IMR-90 (cell line): Measurements from ENCODE around the gene PSMD14. TPM values are rescaled to one million over a fixed set of nuclear protein-coding genes. Genes with fewer than 3 reads are reported as not detected.

Experiments used
- ATAC-seq: fragments of 200-7000 bp; cut with Tn5 transposase; 2 replicates; pipeline ENCODE4 v1.9.1; 2020; ENCODE audit warnings: low read depth, mild to moderate bottlenecking, moderate library complexity
- BruUV-seq: library from RNA; stranded (reverse); fragments of 400-500 nt; replicated peaks from 2 replicates; lab custom pipeline; 2021; lab: Mats Ljungman, UMichigan
- CTCF ChIA-PET: fragments of 300-600 bp; formaldehyde crosslinking; extraction: SDS; loops from one replicate; lab custom pipeline; 2021; ENCODE audit warnings: antibody characterized with exemption; lab: Yijun Ruan, JAX
- POLR2A ChIA-PET: fragments of 300-600 bp; sonication (Branson Sonifier 250); formaldehyde crosslinking; loops from one replicate; lab custom pipeline; 2022; ENCODE audit warnings: antibody characterized with exemption; ENCODE audit not compliant: unreplicated experiment; lab: Charles Lee
- DNase-seq: peaks from one replicate; pipeline ENCODE4 v3.0.0; 2013
- H2AFZ ChIP-seq: replicated peaks from 2 replicates; pipeline ENCODE3; 2013; ENCODE audit warnings: low read length, mild to moderate bottlenecking; ENCODE audit not compliant: poor library complexity
- H2AK5ac ChIP-seq: 2 replicates; pipeline ENCODE4 v1.6.1; 2013; ENCODE audit warnings: low read depth, low read length, inconsistent platforms
- H2AK9ac ChIP-seq: replicated peaks from 2 replicates; pipeline ENCODE3; 2013; ENCODE audit warnings: mild to moderate bottlenecking, low read depth, low read length, moderate library complexity; ENCODE audit not compliant: poor library complexity
- H2BK120ac ChIP-seq: 2 replicates; pipeline ENCODE4 v1.6.1; 2013; ENCODE audit warnings: low read depth, low read length, inconsistent platforms
- H2BK15ac ChIP-seq: 3 replicates; pipeline ENCODE4 v1.6.1; 2013; ENCODE audit warnings: low read depth, low read length, inconsistent platforms
- H2BK20ac ChIP-seq: 2 replicates; pipeline ENCODE4 v1.6.1; 2013; ENCODE audit warnings: low read depth, mild to moderate bottlenecking, inconsistent platforms, low read length, moderate library complexity
- H2BK5ac ChIP-seq: 2 replicates; pipeline ENCODE4 v1.6.1; 2013; ENCODE audit warnings: mild to moderate bottlenecking, low read depth, low read length, inconsistent platforms; ENCODE audit not compliant: poor library complexity, severe bottlenecking
- H3K14ac ChIP-seq: replicated peaks from 2 replicates; pipeline ENCODE4 v1.6.1; 2013; ENCODE audit warnings: low read depth, low read length, inconsistent platforms
- H3K18ac ChIP-seq: 2 replicates; pipeline ENCODE4 v1.6.1; 2013; ENCODE audit warnings: low read depth, low read length, control low read depth
- H3K23ac ChIP-seq: 2 replicates; pipeline ENCODE4 v1.6.1; 2013; ENCODE audit warnings: low read depth, low read length, inconsistent platforms
- H3K27ac ChIP-seq: 2 replicates; pipeline ENCODE4 v1.5.1; 2013; ENCODE audit warnings: mild to moderate bottlenecking, control low read depth, low read length; ENCODE audit not compliant: insufficient read depth
- H3K27me3 ChIP-seq: 2 replicates; pipeline ENCODE4 v1.6.1; 2013; ENCODE audit warnings: low read length; ENCODE audit not compliant: control insufficient read depth, insufficient read depth
- H3K36me3 ChIP-seq: 2 replicates; pipeline ENCODE4 v1.6.1; 2013; ENCODE audit warnings: low read length, mixed read lengths; ENCODE audit not compliant: control insufficient read depth, insufficient read depth
- H3K4ac ChIP-seq: 2 replicates; pipeline ENCODE4 v1.6.1; 2013; ENCODE audit warnings: low read depth, low read length, inconsistent platforms
- H3K4me1 ChIP-seq: 2 replicates; pipeline ENCODE4 v1.6.1; 2013; ENCODE audit warnings: low read length, mixed read lengths; ENCODE audit not compliant: control insufficient read depth, insufficient read depth
- H3K4me2 ChIP-seq: 2 replicates; pipeline ENCODE4 v1.6.1; 2013; ENCODE audit warnings: low read depth, mild to moderate bottlenecking, control low read depth, low read length, moderate library complexity
- H3K4me3 ChIP-seq: 2 replicates; pipeline ENCODE4 v1.5.1; 2013; ENCODE audit warnings: low read depth, mild to moderate bottlenecking, control low read depth, low read length, moderate library complexity; ENCODE audit not compliant: insufficient read depth
- H3K56ac ChIP-seq: 2 replicates; pipeline ENCODE4 v1.6.1; 2013; ENCODE audit warnings: low read length, inconsistent platforms; ENCODE audit not compliant: insufficient read depth; ENCODE audit errors: extremely low read depth
- H3K79me1 ChIP-seq, 2 experiments: 2 replicates each; pipeline ENCODE4 v1.6.1; 2013; ENCODE audit warnings: low read length in 2 of 2, inconsistent platforms in 1 of 2, low read depth in 1 of 2
- H3K9ac ChIP-seq: 2 replicates; pipeline ENCODE4 v1.6.1; 2013; ENCODE audit warnings: low read depth, low read length, control low read depth
- H3K9me1 ChIP-seq: 2 replicates; pipeline ENCODE4 v1.6.1; 2013; ENCODE audit warnings: low read length, inconsistent platforms; ENCODE audit not compliant: insufficient read depth
- H3K9me3 ChIP-seq: 2 replicates; pipeline ENCODE4 v1.6.1; 2013; ENCODE audit warnings: low read length; ENCODE audit not compliant: control insufficient read depth, insufficient read depth
- H4K20me1 ChIP-seq: 2 replicates; pipeline ENCODE4 v1.6.1; 2013; ENCODE audit warnings: low read length, inconsistent platforms; ENCODE audit not compliant: insufficient read depth
- H4K5ac ChIP-seq: 2 replicates; pipeline ENCODE4 v1.6.1; 2013; ENCODE audit warnings: mild to moderate bottlenecking, low read depth, low read length, control low read depth
- H4K8ac ChIP-seq, 2 experiments: 2 replicates each; pipeline ENCODE4 v1.6.1; 2013; ENCODE audit warnings: low read depth in 2 of 2, low read length in 2 of 2, control low read depth in 1 of 2, inconsistent platforms in 1 of 2
- H4K91ac ChIP-seq: 2 replicates; pipeline ENCODE4 v1.6.1; 2013; ENCODE audit warnings: low read depth, low read length, inconsistent platforms; ENCODE audit not compliant: insufficient read depth
- FOS ChIP-seq: fragments of 150-350 bp; IDR thresholded peaks from 2 replicates; pipeline ENCODE4 v1.6.1; 2016; ENCODE audit warnings: low read depth, low read length
- MXI1 ChIP-seq: IDR thresholded peaks from 2 replicates; pipeline ENCODE4 v1.6.1; 2012; ENCODE audit warnings: low read depth, mild to moderate bottlenecking, low read length, moderate library complexity, borderline replicate concordance
- RFX5 ChIP-seq: IDR thresholded peaks from 2 replicates; pipeline ENCODE4 v1.8.0; 2012; ENCODE audit warnings: low read depth, mild to moderate bottlenecking, low read length, moderate library complexity
- WGBS, 2 experiments: methylation state at CpG; one replicate each; pipeline versions ENCODE4 v1.1.5 to v1.1.7; 2013; ENCODE audit warnings: missing lambda C conversion rate in 2 of 2; ENCODE audit not compliant: insufficient read length in 1 of 2; ENCODE audit errors: extremely low coverage in 2 of 2; 5-methylcytosine and 5-hydroxymethylcytosine counted together
- dilution Hi-C: fragments of 300-500 bp; cut with HindIII; formaldehyde crosslinking; loops from one replicate; pipeline ENCODE4 v1.14.3; 2018; ENCODE audit warnings: low sequenced_read_pairs; ENCODE audit not compliant: unreplicated experiment
- in situ Hi-C: fragments of 300-500 bp; cut with MboI; formaldehyde crosslinking; loops from 3 replicates; pipeline ENCODE4 v1.14.3; 2019; ENCODE audit warnings: low sequenced_read_pairs, inconsistent platforms, mixed read lengths
- intact Hi-C: fragments of 100-400 bp; cut with micrococcal nuclease; formaldehyde crosslinking; loops from 2 replicates; pipeline ENCODE4 v1.10.0; 2022
- polyA plus RNA-seq, 3 experiments: library from polyadenylated mRNA; depleted of rRNA; stranded (reverse); fragments of >200 nt; gene quantifications; 2 replicates each; pipeline ENCODE4 v1.2.3, GENCODE V29; 2012; ENCODE audit warnings: low replicate concordance in 1 of 3
- total RNA-seq: library from RNA; depleted of rRNA; stranded (reverse); fragments of >200 nt; gene quantifications from 2 replicates; pipeline ENCODE4 v1.2.3, GENCODE V29; 2012

PSMD14 gene
- total and polyA plus RNA-seq, 2 of the 4 experiments (the other 2 are of a cell fraction): 59.3 to 110 TPM

DNA sequence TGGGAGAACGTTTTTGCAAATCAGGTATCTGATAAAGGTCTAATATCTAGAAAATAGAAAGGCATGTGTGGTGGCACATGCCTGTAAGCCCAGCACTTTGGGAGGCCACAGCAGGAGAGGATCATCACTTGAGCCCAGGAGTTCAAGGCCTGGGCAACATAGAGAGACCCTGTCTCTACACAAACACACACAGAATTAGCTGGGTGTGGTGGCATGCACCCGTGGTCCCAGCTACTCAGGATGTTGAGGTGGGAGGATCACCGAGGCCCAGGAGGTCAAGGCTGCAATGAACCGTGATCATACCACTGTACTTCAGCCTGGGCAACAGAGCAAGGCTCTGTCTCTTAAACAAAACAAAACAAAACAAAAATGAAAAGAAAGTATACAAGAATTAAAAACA is 94.1 kb downstream of the PSMD14 start:
- intact Hi-C loops: no loop called here
- Histone ChIP-seq H3K18ac (no peak overlapping the region), H2BK120ac (no peak overlapping the region), H2AK9ac (no peak overlapping the region), H2AFZ (no peak overlapping the region), H2BK15ac (no peak overlapping the region), H3K79me1 (peaks cover 2 to 3% of the 10 kb centered on the region in 2 experiments; a peak in 2 of 4 replicates), H3K23ac (no peak overlapping the region), H3K9ac (no peak overlapping the region), H3K36me3 (peaks cover 9% of the 10 kb centered on the region), H3K27me3 (no peaks in the 10 kb centered on the region), H2BK20ac (no peak overlapping the region), H3K4ac (no peak overlapping the region), H4K5ac (no peak overlapping the region), H4K20me1 (no peaks in the 10 kb centered on the region), H2BK5ac (no peak overlapping the region), H3K56ac (no peak overlapping the region), H4K8ac (no peak overlapping the region), H3K9me1 (no peaks in the 10 kb centered on the region), H3K9me3 (no peaks in the 10 kb centered on the region), H3K4me2 (no peak overlapping the region), H3K4me3 (no peak overlapping the region), H4K91ac (no peak overlapping the region), H3K4me1 (no peaks in the 10 kb centered on the region), H2AK5ac (no peak overlapping the region), H3K14ac (no peak overlapping the region), H3K27ac (no peak overlapping the region)
- ATAC-seq: no peak
- CTCF ChIA-PET: no interaction called here
- no CpG with 5 or more reads among the region's 4 CpGs for WGBS, 2 experiments
- dilution Hi-C loops: no loop called here
- in situ Hi-C loops: no loop called here
- POLR2A ChIA-PET: no interaction called here
- no peak for TF ChIP-seq RFX5
- no peak for TF ChIP-seq FOS
- TF ChIP-seq MXI1: no peak
- BruUV-seq: no TSS peak
- DNase-seq: no peak
